HG02763 (cell line): ENCODE results near the gene GPC5.
"Not testable (repeated sequence)": the region's sequence is repeated elsewhere in the genome, so short reads cannot be mapped to it uniquely, and the experiment has no call there.

Source experiments
- ATAC-seq: cut with Tn5 transposase; IDR thresholded peaks from one replicate; pipeline ENCODE4 v1.9.1; 2021; ENCODE audit warnings: mild to moderate bottlenecking, moderate library complexity; ENCODE audit not compliant: unreplicated experiment

Gene GPC5

DNA sequence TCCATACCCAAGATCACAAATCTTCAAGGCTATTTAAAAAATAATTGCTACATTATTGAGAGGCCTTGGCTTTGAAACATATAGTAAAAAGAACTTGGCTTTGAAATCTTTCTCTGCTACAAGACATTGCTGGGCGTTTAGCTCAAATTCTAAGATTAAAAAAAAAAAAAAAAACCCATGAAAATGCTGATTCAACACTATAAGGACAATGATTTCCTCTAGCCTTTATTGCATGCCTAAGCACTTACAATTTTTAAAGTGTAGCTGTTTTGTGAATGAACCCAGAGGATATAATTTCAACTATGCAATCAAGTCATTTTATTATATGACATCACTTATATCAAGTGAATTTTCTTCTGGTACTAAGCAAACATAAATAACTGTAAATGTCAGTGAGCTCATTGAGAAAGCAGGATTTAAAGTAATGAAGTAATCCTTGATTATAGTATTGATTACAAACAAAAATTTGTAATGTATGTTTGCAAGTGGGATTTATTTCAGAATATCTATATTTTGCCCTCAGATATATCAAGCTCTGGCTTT lies 1488.2 kb downstream of the GPC5 start:
- no peak for ATAC-seq

DNA sequence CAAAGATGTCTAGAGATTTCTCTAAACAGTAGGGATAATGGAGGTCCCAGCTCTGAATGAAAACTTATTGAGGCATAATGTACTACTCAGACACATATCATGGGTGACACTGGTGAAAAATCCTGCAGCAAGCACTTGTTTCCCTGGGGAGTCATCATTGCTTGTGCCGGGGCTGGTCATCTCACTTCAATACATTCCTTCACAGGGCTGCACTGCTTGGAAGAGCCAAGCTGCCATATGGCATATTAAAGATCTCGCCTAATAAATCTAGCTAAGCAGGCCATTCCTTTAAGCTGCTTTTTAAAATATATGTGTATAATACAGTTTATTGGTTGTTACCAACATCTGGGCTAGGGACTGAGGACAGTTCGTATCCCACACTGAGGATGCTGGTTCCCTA lies 1496.0 kb downstream of the GPC5 start:
- ATAC-seq: no peak

DNA sequence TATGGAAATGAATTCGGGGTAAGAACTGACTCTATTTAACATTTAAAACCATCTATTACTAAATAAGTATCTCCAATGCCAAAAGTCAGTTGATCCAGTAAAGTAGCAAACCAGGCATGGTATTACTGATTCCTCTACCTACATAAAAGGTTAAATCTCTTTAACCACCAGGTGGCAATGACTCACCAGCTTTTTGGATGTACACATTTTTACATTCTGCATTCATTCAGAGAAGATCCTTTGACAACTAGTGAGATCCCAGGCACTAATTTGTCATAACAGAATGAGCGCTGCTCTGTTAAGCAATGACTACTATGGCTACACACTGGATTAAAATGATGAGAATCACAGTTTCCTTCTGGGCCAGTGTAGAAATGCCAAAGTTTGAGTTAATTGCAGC lies 1498.4 kb downstream of the GPC5 start:
- ATAC-seq: no peak

DNA sequence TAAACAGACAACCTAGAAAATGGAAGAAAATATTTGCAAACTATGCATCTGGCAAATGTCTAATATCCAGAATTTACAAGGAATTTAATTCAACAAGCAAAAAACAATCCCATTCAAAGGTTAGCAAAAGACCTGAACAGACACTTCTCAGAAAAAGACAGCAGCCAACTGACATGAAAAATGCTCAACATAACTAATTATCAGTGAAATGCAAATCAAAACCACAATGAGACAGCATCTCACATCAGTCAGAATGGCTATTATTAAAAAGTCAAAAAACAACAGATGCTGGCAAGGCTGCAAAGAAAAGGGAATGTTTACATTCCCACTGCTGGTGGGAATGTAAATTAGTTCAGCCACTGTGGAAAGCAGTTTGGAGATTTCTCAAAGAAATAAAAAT lies 1500.5 kb downstream of the GPC5 start:
- ATAC-seq: not testable (repeated sequence)

DNA sequence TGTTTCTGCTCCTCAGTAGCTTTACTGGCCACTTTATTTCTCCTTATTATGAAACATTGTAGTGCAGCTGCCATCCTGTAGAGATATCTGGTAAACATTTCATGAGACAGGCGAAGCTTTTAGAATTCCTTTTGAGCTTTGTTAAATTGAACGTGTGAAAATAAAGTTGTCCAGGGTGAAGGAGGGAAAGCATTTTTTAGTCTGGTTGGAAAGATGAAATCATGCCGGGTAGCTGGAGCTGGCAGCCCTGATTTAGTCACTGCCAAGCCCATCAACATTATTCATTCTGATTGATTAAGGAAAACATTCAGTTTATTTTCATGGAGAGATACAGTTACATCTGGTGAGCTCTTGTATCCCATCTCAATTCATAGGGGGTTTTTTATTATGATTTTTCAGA lies 1502.0 kb downstream of the GPC5 start:
- no peak for ATAC-seq

DNA sequence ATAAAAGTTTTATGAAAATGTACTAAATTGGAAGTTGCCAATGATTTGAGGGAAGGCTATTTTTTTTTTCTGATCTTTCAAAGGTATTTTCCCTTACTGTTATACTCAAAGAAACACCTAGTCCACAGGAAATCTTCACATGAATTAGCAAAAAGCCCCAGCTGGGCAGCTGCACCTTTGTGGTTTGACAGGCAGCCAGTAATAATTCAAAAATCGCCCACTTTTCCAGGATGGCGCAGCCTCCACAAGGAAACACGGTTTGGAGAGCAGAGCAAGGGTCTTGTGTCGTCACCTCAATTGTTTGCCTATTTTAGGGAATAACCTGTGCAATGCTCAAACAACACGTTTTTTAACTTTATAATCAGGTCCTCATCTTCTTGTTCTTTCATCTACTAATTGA lies 1503.3 kb downstream of the GPC5 start:
- ATAC-seq: no peak

DNA sequence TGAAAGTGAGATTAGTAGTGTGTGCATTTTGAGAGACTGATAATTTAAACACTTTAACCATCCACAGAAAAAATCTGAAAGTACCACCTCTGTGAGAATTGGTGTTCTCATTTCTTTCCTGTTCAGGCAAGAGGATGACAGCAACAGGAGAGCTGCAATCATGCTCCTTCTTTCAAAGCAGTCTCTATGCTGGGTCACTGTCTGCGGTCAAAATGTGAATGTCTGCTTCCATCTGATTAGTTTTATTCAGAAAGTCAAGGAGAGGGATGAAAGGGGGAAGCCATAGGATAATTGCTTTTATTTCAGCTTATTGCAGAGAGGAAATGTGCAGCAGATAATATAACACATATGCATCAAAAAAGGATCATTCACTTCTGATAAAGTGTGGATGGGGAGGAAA lies 1514.2 kb downstream of the GPC5 start:
- no peak for ATAC-seq

DNA sequence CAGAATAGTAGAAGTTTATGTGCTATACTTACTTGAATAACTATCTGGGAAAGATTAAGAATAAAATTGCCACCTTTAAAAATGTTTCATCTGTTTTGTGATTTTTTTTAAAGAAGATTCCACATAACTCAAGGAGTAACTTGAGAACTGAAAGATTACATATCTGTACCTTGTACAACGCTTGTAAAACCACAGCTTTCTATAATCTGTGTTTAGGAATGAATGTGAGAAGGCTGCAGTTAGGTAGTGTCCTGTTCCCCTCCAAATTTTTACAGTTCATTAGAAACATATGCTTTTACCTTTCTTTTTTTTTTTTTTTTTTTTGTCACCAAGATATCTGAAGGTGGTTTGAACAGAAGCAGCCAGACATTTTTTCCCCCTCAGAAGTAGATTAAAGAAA lies 1515.4 kb downstream of the GPC5 start:
- ATAC-seq: no peak
